Measurements from ENCODE around the gene ZNF619.

GRCh38 chr3:40445880-40446279 lies 31.0 kb upstream of the ZNF619 start:
- TF ChIP-seq CTCF (IDR thresholded peaks at IDR 0.05) (no peak), POLR2A (IDR thresholded peaks at IDR 0.05) (no peak)
